Upper lobe of left lung (tissue), 4 donors: ENCODE data around the gene ERC1.

Experiments used
- POLR2A ChIP-seq, 4 donors: fragments of 450-650 bp; IDR thresholded peaks; one replicate each; pipeline ENCODE4 v1.5.1; 2016 to 2017; ENCODE audit warnings: antibody characterized with exemption in 4 of 4, mild to moderate bottlenecking in 2 of 4
- TF ChIP-seq, protein P1 (sequence below), 6 experiments: fragments of 450-650 bp in 4 of 6; fragments of 200-600 bp in 2 of 6; sonication (generic) in 2 of 6; IDR thresholded peaks; one replicate each; pipeline ENCODE4 v1.5.1; 2016 to 2019; ENCODE audit warnings: antibody characterized with exemption in 6 of 6

- TF ChIP-seq, protein P1, sequence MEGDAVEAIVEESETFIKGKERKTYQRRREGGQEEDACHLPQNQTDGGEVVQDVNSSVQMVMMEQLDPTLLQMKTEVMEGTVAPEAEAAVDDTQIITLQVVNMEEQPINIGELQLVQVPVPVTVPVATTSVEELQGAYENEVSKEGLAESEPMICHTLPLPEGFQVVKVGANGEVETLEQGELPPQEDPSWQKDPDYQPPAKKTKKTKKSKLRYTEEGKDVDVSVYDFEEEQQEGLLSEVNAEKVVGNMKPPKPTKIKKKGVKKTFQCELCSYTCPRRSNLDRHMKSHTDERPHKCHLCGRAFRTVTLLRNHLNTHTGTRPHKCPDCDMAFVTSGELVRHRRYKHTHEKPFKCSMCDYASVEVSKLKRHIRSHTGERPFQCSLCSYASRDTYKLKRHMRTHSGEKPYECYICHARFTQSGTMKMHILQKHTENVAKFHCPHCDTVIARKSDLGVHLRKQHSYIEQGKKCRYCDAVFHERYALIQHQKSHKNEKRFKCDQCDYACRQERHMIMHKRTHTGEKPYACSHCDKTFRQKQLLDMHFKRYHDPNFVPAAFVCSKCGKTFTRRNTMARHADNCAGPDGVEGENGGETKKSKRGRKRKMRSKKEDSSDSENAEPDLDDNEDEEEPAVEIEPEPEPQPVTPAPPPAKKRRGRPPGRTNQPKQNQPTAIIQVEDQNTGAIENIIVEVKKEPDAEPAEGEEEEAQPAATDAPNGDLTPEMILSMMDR (IDR thresholded peaks at IDR 0.05): no peak
- TF ChIP-seq POLR2A (IDR thresholded peaks at IDR 0.05): no peak
Observed at GRCh38 chr12:1019283-1019682, 28.3 kb downstream of the ERC1 start.
